NCI-H2196 (cell line): Measurements from ENCODE around the gene SNAP47.

ENCODE experiments used
- DNase-seq: peaks from one replicate; lab custom pipeline; 2025; ENCODE audit not compliant: unreplicated experiment; lab: John Stamatoyannopoulos, UW

Gene SNAP47

DNA sequence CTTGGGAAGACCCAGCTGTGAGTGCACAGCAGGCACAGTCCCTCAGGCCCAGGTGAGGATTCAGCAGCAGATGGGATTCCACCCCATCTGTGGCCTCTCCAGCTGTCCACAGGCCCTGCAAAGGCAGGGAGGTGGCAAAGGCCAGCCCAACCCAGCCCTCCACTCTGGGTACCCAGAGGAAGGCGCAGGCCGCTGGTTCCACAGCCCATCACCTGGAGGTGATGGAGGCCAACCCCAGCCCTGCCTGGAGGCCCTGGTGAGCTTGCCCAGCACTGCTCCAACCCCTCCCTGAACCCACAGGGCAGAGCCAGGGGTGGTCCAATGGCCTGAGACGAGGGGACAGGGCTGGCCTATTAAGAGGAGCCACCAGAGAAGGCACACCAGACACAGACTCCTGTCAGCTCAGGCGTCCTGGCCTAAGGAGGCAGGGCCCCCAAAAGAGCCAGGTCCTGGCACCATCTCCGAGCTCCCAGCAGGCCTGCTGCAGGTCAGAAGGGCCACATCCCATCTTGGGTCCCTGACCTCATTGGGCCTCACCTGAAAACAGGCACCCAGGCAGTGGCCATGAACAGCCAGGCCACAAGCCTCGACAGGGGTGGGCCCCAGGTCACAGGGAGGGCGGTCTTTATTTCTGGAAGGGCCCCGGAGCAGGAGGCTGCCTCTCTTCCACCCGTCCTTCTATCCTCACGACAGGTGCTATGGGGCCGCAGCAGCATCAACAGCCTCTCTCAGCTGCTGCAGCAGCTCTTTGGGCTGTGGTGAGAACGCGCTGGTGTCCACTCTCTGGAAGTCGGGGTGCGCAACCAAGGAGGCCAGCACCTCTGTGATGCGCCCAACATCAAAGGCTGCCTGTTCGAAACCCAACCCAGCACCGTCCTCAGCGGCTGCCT, 3.3 kb upstream of the SNAP47 start:
- DNase-seq: no peak

DNA sequence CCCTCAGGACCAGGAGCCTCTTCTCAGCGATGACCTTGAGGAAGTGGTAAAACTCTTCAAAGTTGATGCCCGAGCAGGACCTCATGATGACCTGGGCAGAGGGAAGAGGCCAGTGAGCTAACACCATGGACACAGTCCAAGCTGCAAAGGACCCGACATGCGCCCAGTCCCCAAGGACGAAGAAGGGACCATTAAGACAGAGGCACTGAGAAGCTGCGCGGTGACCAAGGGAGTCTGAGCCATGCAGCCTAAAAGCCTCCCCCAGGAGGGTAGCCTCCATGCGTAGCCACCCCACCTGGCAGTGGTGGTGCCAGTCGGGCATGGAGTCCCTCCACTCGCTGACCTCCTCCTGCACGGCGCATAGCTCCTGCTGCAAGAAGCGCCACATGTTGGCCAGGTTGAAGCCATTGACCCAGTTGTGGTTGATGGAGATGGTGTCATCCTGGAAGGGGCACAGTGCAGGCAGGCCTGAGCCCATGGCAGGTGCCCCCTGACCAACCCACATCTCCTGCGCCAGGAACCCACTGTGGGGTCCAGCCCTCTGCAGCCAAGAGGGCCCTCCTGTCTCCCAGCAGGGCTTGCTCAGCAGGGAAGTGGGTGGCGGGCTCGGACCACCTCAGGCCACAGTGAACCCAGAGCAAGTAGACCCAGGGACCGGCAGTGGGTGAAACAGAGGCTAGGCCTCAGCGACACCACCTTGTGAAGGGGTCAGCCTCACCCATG, 2.5 kb upstream of the SNAP47 start:
- DNase-seq: no peak

DNA sequence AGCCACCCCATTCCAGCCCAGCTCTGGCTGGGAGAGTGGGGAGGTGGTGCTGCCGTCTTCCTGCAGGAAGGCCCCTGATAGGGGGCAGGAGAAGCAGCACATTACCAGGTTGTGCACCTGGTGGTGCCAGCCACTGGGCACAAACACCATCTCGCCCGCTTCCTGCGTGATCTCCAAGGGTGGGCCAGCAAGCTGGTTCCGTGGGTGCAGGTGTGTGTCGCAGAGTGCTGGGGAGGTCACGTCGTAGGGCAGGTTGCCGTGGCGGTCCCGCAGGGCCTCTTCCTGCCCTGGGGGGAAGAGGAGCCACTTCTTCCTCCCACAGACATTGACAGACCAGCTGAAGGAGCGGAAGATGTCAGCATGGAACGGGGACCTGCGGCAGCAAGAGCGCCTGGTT, 1.9 kb upstream of the SNAP47 start:
- DNase-seq: no peak

DNA sequence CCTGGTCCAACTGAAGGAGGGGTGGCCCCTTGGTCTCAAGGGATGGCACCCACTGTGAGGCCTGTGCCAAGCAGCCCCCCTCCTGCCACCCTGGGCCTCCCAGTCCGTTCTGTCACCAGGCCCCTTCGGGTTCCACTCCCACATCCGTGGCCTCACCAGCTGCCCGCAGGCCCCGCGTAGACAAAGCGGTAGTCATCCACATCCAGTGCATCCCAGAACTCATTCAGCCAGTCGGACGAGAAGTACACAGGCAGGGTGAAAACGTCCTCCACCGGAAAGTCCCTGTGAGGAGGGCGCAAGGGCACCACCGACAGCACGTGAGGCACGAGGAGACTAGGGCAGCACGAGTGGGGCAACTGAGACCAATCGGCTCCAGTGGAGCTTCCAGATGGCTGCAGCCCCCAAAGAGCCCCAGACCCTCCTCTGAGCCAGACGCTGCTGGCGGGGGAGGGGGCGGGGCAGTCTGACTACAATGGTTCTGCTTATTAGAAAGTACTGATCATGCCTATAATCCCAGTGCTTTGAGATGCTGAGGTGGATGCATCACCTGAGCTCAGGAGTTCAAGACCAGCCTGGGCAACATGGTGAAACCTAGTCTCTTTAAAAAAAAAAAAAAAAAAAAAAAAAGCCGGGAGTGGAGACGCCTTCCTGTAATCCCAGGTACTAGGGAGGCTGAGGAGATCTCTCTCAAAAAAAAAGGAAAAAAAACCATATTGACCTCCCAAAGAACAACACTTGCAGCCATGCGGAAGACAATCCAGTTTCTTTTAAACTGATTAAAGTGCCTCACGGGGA, 1.3 kb upstream of the SNAP47 start:
- DNase-seq: no peak

DNA sequence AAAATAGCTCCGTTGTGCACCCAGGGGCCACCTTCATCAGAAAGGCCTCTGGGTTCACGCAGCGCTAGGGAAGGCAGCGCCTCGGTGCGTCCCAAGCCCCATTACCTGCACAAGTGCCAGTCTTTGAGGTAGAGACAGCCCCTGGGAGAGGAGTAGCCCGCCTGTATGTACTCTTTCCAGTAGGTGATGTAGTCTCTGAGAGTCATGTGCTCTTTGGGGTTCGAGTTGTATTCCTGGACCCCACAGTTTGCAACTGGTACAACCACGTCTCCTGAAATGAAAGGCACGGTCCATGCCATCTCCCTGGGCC, 734 bp upstream of the SNAP47 start:
- DNase-seq: no peak

DNA sequence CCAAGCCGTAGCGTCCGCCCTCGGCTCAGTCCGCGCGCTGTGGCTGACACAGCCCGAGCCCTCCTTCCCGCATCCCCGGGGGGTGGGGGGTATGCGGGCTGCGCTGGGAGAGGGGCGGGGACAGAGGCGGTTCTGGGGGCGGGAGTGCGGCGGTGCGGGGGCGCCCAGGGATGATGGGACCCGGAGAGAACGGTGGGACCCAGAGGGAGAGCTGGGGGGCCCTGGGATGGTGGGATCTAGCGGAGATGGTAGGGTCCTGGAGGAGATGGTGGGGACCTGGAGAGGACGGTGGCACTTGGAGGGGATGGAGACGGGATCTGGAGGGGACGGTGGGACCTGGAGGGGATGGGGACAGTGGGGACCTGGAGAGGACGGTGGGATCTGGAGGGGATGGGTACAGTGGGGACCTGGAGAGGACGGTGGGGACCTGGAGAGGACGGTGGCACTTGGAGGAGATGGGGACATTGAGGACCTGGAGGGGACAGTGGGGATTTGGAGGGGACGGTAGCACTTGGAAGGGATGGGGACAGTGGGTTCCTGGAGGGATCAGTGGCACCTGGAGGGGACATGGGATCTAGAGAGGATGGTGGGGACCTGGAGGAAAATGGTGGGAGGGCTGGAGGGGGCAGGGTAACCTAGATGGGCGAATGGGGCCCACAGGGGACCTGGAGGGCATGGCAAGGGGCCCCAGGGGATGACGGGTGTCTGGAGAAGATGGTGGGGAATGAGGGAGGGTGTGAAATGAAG, 477 bp downstream of the SNAP47 start:
- no peak for DNase-seq

DNA sequence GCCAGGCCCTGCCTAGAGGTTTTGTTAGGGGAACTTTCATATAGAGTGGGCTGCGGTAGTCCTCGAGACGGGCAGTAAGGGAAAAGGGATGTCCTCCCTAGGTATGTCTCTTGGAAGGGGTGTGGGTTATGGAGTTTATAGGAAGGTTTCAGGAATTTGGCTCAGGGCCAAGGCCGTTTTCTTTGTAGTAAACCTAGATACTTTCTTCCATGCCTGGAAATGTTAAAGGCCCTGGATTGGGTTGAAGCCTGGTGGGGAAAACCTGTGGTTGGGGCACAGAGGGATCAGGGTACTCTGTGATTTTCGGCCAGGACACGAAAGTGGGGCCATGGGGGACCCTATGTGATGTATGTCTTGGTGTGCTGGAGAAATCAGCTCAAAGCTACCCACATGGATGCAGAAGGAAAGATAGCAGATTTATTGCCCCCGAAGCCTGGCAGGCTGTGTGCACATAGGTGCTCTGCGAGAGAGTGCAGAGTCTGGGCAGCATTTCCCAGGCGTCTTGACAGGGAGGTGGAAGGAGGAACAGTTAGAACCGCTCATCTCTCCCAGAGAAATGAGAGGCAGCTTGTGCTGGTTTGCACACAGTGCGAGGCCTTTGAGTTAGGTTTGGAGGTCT, 1.7 kb downstream of the SNAP47 start:
- DNase-seq: no peak

DNA sequence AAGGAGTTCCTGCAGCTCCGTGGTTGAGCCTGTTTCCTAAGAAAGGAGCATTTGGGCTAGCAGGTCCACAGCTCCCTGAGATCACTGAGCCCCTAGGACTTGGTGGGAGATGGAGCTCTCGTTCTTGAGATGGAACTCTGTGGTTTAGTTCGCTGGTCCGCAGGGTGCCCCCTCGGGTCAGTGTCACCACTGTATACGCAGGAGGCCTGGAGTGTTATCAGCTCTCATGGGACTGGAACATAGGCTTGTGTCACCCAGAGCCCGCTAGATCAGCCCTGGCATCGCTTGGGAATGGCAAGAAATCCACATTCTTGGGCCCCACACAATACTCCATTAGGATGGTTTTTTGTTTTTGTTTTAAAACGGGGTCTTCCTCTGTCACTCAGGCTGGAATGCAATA, 3.6 kb downstream of the SNAP47 start:
- DNase-seq: no peak

DNA sequence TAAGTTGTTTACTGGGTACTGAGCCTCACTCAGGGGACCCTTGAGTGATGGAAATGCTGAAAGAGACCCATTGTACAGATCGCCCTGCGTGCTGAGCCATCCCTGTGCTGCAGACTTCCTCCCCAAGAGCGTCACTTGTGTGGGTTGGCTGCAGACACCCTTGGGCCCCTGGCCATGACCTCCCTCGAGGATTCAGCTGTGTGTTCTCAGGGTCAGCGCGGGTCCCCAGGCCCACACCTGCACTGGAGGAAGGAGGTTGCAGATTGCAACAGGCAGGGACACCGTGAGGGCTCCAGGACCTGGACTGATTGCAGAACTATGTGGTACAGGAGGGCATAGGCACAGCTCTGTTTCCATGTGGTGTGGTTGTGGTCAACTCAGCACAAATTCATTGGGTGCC, 4.4 kb downstream of the SNAP47 start:
- no peak for DNase-seq

DNA sequence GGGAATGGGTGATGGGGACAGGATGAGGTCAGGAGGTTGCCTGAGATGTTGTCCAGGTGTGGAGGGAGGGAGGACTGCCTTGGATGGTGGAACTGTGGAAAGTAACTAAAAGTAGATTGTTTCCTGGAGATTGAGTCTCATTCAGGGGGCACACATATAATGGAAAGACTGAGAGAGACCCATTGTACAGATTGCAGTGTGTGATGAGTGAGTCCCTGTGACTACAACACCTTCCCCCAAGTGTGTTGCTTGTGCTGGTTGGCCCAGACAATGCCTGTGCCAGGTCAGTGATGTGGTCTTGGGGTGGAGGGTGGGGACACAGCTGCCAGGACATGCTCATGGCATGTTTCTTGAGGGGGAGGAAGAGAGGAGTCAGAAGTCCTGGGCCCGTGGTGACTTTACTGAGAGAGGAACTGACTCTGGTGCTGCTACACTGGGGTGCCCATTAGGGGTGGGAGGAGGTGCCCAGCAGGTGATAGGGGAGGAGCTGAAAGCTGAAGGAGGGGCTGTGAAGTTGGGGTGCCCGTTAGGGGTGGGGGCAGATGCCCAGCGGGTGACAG, 5.2 kb downstream of the SNAP47 start:
- DNase-seq: no peak

DNA sequence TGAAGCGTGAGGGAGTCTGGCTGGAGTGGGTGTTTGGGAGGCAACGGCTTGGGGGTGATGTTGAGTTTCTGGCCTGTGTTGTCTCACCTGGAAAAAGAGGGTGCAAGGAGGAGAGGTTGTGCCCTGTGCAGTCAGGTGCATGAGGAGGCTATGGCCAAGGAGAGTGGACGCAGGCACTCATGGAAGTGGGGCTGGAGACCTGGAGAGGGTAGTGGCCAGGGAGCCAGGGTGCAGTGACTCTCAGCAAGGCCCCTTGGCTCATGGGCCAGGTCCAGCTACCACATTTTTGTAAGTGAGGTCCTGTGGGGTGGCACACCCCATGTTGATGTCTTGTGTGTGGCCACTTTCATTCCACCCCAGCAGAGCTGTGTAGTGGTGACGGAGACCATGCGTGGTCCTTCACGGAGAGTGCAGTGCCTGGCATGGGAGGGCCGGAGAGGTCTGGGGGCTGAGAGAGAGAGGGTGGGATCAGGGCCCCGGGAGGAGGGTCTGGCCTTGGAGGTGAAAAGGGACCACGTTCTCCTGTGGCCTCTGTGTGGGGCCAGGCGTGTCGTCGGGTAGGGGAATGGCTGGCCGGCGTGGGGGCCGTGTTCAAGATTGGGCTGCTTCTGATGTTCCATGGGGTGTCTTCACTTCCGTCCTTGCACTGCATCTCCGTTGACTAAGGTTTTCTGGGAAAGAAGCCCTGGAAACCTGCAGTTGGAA, 6.1 kb downstream of the SNAP47 start:
- DNase-seq: no peak

DNA sequence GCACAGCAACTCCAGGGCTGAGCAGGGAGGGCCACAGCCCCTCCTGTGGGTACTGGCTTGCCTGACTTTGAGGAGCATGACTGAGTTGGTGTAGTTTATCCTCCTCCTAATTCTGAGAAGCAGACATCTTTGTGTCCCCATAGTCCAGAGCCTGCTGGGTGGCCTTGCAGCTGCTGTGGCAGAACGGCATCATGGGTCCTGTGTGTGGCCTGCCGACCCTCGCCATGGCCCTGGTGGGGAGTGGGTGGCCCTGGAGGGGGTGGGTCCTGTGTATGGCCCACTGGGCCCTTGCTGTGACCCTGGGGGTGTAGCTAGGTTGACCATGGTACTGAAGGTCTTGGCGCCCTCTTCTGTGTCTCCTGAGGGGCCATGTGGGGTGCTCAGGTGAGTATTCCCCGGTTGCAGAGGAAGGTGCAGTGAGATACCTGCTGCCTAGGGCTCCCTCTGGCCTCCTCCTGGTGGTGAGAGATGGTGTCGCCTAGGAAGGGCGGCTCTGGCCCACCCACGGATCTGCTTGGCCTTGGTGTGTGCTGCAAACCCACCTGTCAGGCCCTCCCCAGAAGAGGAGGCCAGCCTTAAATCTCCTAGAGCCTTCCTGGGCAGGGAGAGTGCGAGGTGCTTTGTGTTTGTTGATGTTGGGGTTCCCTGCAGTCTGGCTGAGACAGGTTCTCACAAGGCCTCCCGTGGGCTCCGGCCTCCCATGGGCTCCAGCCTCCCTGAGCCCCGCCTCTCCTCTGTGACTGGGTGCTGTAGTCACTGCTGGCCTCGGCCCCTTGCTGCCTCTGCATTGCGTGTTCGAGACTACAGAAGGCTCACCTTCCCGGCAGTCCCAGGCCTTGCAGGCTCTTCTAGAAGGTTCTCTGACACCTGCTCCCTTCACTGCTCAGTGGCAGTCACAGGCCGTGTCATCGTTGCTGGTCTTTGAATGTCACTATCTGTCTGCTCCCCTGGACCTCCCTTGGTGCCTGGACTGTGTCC, 7.8 kb downstream of the SNAP47 start:
- DNase-seq: no peak

DNA sequence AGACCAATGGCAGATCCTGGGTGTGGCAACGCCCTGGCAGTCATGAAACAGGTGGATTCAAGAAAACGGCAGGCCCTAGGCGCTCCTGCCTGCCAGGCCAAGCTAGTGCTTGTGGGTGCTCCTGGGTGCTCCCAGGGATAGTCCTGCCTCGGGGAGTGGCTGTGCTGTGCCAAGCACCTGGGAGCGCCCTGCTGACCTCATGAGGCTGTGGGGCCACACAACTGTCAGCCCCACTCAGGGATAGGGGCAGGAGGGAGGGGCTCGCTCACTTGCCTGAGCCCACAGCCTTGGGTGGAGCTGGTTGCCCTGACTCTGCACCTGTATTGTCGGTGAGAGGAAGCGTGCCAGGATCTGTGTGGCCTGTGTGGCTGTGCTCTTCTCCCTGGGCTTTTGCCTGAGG, 9.4 kb downstream of the SNAP47 start:
- DNase-seq: no peak

DNA sequence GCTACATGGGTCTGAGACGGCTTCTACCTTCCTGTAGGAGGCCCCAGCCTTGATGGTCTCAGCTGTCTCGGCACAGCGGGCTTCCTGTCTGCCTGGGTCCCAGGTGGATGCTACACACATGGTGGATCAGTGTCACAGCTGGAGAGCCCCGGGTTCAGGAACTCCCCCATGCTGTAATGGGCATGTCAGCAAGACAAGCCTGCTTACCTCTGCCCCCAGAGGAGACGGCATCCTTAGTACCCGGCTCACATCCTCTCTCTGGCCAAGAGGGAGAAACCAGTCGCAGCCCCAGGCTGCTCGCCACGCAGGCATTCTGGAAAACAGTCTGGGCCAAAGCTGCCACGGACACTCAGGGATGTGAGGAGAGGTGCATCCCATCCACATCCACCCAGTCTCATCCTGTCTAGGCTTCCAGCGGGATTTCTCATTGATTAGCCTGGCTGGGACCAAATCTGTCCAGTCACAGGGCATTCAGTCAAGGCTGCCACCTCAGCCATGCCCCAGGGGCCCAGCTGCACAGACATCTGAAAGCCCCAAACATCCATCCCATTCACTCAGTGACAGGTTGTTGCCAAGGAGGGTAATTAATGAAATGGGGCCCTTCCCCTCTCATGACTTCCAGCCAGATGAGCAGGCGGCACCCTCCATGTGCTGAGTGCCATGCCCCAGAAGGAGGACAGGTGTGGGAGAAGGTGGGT, 10.5 kb downstream of the SNAP47 start:
- no peak for DNase-seq

DNA sequence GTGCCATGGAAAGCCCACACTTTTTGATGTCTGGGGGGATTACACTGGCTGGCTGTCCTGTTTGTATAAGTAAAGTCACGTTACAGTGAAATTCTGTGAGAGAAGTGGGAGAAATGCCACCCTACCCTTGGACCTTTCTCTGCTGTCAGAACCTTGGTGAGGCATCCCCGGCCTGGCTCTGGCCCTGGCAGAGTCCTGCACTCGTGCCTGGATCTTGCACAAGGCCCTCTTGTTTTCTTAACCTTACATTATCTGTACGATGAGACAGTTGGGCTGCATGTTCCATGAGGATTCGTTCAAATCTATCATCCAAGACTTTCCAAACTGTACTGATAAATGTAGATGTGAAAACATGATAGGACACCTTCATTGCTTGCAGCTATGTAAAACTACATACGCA, 11.4 kb downstream of the SNAP47 start:
- DNase-seq: no peak

DNA sequence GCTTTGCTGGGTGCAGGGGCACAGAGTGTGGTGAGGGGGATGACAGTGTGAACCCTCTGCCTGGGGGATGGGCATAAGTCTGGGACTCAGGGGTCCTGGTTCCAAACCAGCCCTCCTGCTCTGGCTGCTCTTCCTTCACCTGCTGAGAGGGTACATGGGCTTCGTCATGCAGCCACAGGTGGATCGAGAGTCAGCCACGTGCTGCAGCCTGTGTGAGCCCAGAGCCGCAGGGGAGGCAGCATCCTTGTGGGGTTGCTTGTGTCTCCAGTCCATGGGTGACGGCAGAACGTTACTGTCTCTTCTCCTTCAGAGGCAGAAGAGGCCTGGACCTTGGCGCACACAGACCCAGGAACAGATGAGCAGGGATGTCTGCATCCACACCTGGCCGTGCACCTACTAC, 12.1 kb downstream of the SNAP47 start:
- DNase-seq: no peak

DNA sequence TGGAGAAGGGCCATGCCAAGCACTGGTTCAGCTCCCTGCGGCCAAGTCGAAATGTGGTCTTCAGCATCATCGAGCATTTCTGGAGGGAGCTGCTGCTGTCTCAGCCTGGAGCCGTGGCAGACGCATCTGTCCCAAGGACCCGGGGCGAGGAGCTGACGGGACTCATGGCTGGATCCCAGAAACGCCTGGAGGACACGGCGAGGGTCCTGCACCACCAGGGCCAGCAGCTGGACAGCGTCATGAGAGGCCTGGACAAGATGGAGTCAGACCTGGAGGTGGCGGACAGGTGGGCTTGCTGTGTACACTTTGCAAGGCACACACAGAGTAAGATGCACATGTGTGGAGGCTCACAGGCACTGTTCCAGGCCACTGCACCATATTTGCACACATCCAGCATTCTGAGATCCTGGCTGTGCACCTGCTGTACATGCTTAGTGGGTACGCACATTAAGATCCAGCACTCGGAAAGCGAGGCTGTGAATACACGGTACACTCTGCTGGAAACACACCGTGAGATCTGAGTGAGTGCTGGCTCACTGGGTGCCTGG, 12.8 kb downstream of the SNAP47 start:
- DNase-seq: no peak
